HG02610 (cell line): ENCODE measurements around the gene EFEMP1.
"Not testable (repeated sequence)": the region's sequence is repeated elsewhere in the genome, so short reads cannot be mapped to it uniquely, and the experiment has no call there.

ENCODE experiments used
- ATAC-seq: cut with Tn5 transposase; IDR thresholded peaks from one replicate; pipeline ENCODE4 v1.9.1; 2021; ENCODE audit warnings: mild to moderate bottlenecking, moderate library complexity; ENCODE audit not compliant: unreplicated experiment

Gene EFEMP1

DNA sequence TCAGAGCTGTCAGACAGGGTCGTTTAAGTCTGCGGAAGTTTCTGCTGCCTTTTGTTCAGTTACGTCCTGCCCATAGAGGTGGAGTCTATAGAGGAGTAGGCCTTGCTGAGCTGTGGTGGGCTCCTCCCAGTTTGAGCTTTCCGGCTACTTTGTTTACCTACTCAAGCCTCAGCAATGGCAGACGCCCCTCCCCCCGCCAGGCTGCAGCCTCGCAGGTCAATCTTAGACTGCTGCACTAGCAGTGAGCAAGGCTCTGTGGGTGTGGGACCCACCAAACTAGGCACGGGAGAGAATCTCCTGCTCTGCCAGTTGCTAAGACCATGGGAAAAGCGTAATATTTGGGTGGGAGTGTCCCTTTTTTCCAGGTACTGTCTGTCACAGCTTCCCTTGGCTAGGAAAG lies 86.5 kb downstream of the EFEMP1 start:
- ATAC-seq = no peak

- ATAC-seq = not testable (repeated sequence)
These were observed 91.7 kb downstream of the EFEMP1 start for GRCh38 chr2:55831671-55832410.

- ATAC-seq = no peak
These were observed 95.7 kb downstream of the EFEMP1 start for GRCh38 chr2:55827855-55828254.

DNA sequence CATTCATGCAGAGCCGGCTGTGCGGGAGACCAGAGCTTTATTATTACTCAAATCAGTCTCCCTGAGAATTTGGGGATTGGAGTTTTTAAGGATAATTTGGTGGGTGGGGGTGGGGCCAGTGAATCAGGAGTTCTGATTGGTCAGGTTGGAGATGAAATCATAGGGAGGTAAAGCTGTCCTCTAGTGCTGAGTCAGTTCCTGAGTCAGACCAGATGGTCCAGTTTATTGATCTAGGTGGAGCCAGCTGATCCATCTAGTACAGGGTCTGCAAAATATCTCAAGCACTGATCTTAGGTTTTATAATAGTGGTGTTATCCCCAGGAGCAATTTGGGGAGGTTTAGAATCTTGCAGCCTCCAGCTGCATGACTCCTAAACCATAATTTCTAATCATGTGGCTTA lies 96.2 kb downstream of the EFEMP1 start:
- not testable (repeated sequence) for ATAC-seq

GRCh38 chr2:55826246-55826645 lies 97.3 kb downstream of the EFEMP1 start:
- ATAC-seq = no peak

DNA sequence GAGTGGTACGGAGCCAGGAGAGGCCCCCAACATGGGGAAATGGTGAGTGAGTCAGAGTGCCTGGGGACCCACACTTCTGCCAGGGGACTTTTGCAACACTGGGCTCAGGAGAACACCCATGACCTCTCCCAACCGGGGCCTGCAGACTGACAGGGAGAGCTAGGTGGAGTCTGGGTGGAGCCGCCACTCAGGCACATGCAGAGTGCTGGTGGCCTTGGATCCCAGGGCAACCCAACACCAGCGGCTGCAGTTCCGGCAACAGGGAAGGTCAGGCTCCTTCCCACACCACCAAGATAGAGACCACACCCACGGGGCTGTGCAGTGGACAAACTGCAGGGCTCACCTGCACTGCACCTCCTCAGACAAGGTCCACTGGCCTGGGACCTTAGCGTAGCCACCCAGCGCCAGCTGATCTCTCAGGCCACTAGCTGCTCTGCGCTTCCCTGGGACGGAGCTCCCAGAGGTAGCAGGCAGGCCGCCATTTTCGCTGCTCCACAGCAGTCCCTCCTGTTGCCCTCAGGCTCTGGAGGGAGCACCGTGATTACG lies 99.0 kb downstream of the EFEMP1 start:
- no peak for ATAC-seq
